GM11168 (cell line): Measurements from ENCODE around the gene TFDP3.

Source experiments
- in situ Hi-C: fragments of 300-500 bp; cut with MboI; formaldehyde crosslinking; loops from one replicate; pipeline ENCODE4 v1.12.0; 2022; ENCODE audit warnings: low sequenced_read_pairs; ENCODE audit not compliant: unreplicated experiment

TFDP3 gene

GRCh38 chrX:133218329-133218728, at the start of gene TFDP3:
TFDP3 (minus strand) TSS chrX:133218354; CDS start chrX:133218259, 95 bp downstream.
- in situ Hi-C loops, result no loop called here

- in situ Hi-C loops, result no loop called here
Measured at GRCh38 chrX:133267621-133268020, 49.5 kb upstream of the TFDP3 start.

- in situ Hi-C loops, result no loop called here
Measured at GRCh38 chrX:133265331-133265730, 47.2 kb upstream of the TFDP3 start.

GRCh38 chrX:133258481-133258880, 40.3 kb upstream of the TFDP3 start:
- in situ Hi-C loops, result no loop called here

GRCh38 chrX:133254666-133255065, 36.5 kb upstream of the TFDP3 start:
- in situ Hi-C loops, result no loop called here

- in situ Hi-C loops, result no loop called here
Measured at GRCh38 chrX:133251204-133251603, 33.0 kb upstream of the TFDP3 start.

- in situ Hi-C loops, result no loop called here
Measured at GRCh38 chrX:133250184-133251100, 32.3 kb upstream of the TFDP3 start.

GRCh38 chrX:133249266-133250058, 31.3 kb upstream of the TFDP3 start:
- in situ Hi-C loops, result no loop called here

GRCh38 chrX:133248177-133248576, 30.0 kb upstream of the TFDP3 start:
- in situ Hi-C loops, result no loop called here

GRCh38 chrX:133246921-133247320, 28.8 kb upstream of the TFDP3 start:
- in situ Hi-C loops, result no loop called here

GRCh38 chrX:133235830-133236229, 17.7 kb upstream of the TFDP3 start:
- in situ Hi-C loops, result no loop called here

GRCh38 chrX:133232331-133232730, 14.2 kb upstream of the TFDP3 start:
- in situ Hi-C loops, result no loop called here

- in situ Hi-C loops, result no loop called here
Measured at GRCh38 chrX:133229361-133229760, 11.2 kb upstream of the TFDP3 start.

GRCh38 chrX:133215747-133216146, 2.4 kb downstream of the TFDP3 start:
- in situ Hi-C loops, result no loop called here

GRCh38 chrX:133215017-133215416, 3.1 kb downstream of the TFDP3 start:
- in situ Hi-C loops, result no loop called here

GRCh38 chrX:133214301-133214700, 3.9 kb downstream of the TFDP3 start:
- in situ Hi-C loops, result no loop called here

- in situ Hi-C loops, result no loop called here
Measured at GRCh38 chrX:133213117-133213516, 5.0 kb downstream of the TFDP3 start.

GRCh38 chrX:133207751-133208150, 10.4 kb downstream of the TFDP3 start:
- in situ Hi-C loops, result no loop called here

- in situ Hi-C loops, result no loop called here
Measured at GRCh38 chrX:133191739-133192039, 26.5 kb downstream of the TFDP3 start.

GRCh38 chrX:133190877-133191738, 27.0 kb downstream of the TFDP3 start:
- in situ Hi-C loops, result no loop called here
